Measurements from ENCODE around the gene DEFB123.

DEFB123 gene

GRCh38 chr20:31474097-31474436 lies 33.6 kb downstream of the DEFB123 start:
- no peak for DNase-seq (ENCODE audit: low spot score)

GRCh38 chr20:31474758-31475427 lies 34.5 kb downstream of the DEFB123 start, which contains the start of the genes DEFB124 and REM1:
Gene DEFB124 (minus strand): TSS chr20:31475127. CDS start chr20:31473013, 2,114 bp downstream.
Gene REM1 (plus strand): TSS chr20:31475288. CDS start chr20:31476446, 1,158 bp downstream.
- no peak for DNase-seq (ENCODE audit: low spot score)

- no peak for DNase-seq (ENCODE audit: low spot score)
Observed at GRCh38 chr20:31475472-31476293, 35.3 kb downstream of the DEFB123 start.

- no peak for DNase-seq (ENCODE audit: low spot score)
Observed at GRCh38 chr20:31476294-31476585, 35.8 kb downstream of the DEFB123 start.

GRCh38 chr20:31476643-31477215 lies 36.3 kb downstream of the DEFB123 start:
- DNase-seq (ENCODE audit: low spot score), result no peak

GRCh38 chr20:31484001-31484400 lies 43.6 kb downstream of the DEFB123 start:
- DNase-seq (ENCODE audit: low spot score), result no peak

- DNase-seq (ENCODE audit: low spot score), result no peak
Observed at GRCh38 chr20:31485450-31486339, 45.3 kb downstream of the DEFB123 start.

- DNase-seq (ENCODE audit: low spot score), result no peak
Observed at GRCh38 chr20:31488115-31488514, 47.7 kb downstream of the DEFB123 start.

- DNase-seq (ENCODE audit: low spot score), result no peak
Observed at GRCh38 chr20:31489152-31489551, 48.7 kb downstream of the DEFB123 start.

GRCh38 chr20:31490752-31491151 lies 50.3 kb downstream of the DEFB123 start:
- DNase-seq (ENCODE audit: low spot score), result no peak

GRCh38 chr20:31494131-31494530 lies 53.7 kb downstream of the DEFB123 start:
- DNase-seq (ENCODE audit: low spot score), result no peak

GRCh38 chr20:31496761-31497295 lies 56.4 kb downstream of the DEFB123 start:
- DNase-seq (ENCODE audit: low spot score), result no peak

- no peak for DNase-seq (ENCODE audit: low spot score)
Observed at GRCh38 chr20:31497838-31498540, 57.6 kb downstream of the DEFB123 start.
